ENCODE data around the gene AIFM3.

AIFM3 gene

DNA sequence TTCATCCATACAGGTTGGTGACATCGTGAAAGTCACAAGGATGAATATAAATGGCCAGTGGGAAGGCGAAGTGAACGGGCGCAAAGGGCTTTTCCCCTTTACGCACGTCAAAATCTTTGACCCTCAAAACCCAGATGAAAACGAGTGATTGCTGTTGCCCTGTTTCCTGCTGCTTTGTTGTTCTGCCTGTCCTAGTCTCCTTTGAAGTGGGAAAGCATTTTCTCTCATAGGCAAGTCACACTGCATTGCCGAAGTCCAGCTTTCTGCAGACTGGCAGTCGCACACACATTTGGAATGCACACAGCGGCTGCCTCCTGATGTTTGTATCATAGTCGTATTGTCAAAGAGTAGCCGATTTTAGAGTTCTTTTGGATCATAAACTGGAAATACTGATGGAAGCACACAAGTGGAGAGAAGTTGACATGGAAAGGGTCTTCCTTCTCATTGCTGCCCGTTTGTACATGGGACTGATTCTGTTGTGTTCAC lies 17.3 kb upstream of the AIFM3 start:
- no peaks in the 10 kb centered on the region for H3K9me3 Mint-ChIP-seq
- peaks cover 21% of the 10 kb centered on the region for H3K4me1 Mint-ChIP-seq
- peaks cover 19% of the 10 kb centered on the region for H3K36me3 Mint-ChIP-seq
- no peaks in the 10 kb centered on the region for H3K27me3 Mint-ChIP-seq
- H3K27ac Mint-ChIP-seq: no peak overlapping the region
- ATAC-seq: no peak
- no peak overlapping the region for H3K4me3 Mint-ChIP-seq

DNA sequence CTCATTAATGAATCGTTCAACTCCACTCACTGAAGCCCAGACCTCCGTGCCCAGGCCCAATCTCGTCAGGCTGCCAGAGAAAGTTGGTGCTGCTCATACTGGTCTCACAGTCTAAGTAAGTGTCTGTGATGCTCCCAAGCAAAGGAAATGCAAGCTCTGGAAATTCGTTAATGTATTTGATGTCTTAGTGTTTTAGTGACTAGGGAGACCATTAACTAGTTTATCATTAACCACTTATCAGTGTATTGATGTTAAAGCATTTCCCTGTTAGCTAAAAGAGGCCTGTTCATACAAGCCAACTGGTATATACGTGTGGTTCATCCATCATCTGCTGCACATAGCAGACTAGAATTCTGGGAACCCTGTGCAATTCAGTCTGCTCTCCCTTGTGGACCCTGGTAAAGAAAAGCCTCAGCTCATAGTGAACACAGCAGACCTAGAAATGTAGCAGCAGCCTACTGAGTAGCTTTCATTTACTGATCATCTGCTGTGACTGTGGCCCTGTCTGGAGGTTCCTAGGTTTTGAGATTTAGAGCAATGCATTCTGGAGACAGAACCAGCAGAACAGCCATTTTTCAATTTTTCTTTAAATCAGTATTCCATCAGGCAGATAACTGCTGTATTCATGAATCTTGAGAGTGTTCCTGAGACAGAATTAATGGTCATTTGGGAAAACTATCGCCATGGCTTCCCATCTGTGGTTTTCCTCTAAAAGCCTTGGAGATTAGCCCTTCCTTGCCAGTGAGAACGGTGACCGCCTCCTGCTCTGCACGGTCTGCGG lies 15.7 kb upstream of the AIFM3 start:
- H3K4me1 Mint-ChIP-seq: peaks cover 9% of the 10 kb centered on the region
- no peak for ATAC-seq
- no peaks in the 10 kb centered on the region for H3K9me3 Mint-ChIP-seq
- no peak overlapping the region for H3K4me3 Mint-ChIP-seq
- H3K36me3 Mint-ChIP-seq: peaks cover 19% of the 10 kb centered on the region
- no peak overlapping the region for H3K27ac Mint-ChIP-seq
- H3K27me3 Mint-ChIP-seq: no peaks in the 10 kb centered on the region

DNA sequence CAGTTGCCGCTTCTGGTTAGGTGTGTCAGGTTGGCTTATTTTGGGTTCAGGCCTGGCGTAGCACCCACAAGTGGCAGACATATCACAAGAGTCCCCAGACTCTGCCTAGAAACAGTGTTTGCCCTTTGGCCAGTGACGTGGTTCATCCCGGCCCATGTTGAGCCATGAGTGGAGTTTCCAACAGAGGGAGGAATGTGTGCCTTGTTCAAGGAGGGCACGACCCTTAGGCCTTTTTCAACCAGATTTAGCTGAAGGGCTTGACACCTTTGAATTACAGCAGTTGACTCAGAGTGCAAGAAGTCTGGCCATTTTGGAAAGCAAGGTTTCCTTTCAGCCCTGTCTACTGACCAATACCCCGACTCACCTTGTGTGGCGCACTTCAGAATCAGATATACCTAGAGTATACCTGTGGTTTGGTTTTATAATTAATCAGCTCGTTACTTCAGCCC lies 15.1 kb upstream of the AIFM3 start:
- Mint-ChIP-seq H3K9me3 (no peaks in the 10 kb centered on the region), H3K36me3 (peaks cover 19% of the 10 kb centered on the region), H3K4me1 (peaks cover 8% of the 10 kb centered on the region), H3K27ac (no peak overlapping the region), H3K4me3 (no peak overlapping the region), H3K27me3 (no peaks in the 10 kb centered on the region)
- ATAC-seq: no peak

DNA sequence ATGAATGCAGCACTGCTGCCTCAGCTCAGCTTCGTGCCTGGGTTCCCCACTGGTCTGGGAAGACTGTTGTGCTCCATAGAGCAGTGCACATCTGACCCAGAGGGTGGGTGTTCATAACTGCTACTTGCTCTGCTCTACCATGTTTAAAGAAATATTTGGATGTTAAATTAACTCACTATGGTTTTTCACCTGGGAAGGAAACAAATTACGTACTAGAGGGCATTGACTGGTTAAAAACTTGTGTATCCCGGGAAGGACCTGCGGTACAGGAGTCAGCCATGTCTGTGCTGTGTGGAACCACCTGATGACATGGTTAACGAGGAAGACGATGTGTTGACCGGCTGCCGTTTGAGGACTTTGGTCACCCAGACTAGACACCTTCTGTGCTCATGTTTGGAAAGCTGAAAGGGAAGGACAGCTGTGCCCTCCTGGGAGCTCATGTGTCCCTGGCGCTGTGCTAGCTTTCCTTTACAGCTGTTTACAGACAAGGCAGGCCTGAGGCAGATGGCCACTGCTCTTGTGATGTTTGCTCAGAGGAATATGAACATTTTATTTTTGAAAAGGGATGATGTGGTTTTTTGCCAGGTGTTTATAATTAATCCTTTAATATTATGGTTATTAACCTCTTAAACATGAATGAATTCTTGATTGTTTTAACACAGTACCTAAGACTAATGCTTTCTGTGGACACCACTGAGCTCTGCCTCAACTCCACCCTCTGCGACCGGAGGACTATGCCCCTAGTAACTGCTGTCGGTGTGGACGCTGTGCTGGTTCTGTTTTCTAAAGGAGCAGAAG lies 14.3 kb upstream of the AIFM3 start:
- no peak overlapping the region for H3K27ac Mint-ChIP-seq
- H3K4me1 Mint-ChIP-seq: peaks cover 10% of the 10 kb centered on the region
- no peak for ATAC-seq
- peaks cover 3% of the 10 kb centered on the region for H3K27me3 Mint-ChIP-seq
- no peaks in the 10 kb centered on the region for H3K9me3 Mint-ChIP-seq
- peaks cover 19% of the 10 kb centered on the region for H3K36me3 Mint-ChIP-seq
- H3K4me3 Mint-ChIP-seq: no peak overlapping the region

DNA sequence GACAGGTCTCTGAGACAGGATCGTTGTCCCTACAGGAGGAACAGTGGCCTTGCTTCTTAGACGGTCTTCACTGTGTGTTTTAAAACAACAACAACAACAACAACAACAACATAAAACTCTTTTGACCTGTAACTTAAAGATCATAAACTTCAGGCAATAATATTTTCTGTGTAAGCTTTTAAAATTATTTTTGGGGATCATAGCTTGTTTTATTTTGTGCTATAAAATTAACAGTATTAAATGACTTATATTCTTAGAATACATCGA lies 13.8 kb upstream of the AIFM3 start:
- ATAC-seq: no peak
- peaks cover 15% of the 10 kb centered on the region for H3K4me1 Mint-ChIP-seq
- H3K36me3 Mint-ChIP-seq: peaks cover 19% of the 10 kb centered on the region
- peaks cover 8% of the 10 kb centered on the region for H3K27me3 Mint-ChIP-seq
- no peaks in the 10 kb centered on the region for H3K9me3 Mint-ChIP-seq
- H3K4me3 Mint-ChIP-seq: no peak overlapping the region
- no peak overlapping the region for H3K27ac Mint-ChIP-seq

DNA sequence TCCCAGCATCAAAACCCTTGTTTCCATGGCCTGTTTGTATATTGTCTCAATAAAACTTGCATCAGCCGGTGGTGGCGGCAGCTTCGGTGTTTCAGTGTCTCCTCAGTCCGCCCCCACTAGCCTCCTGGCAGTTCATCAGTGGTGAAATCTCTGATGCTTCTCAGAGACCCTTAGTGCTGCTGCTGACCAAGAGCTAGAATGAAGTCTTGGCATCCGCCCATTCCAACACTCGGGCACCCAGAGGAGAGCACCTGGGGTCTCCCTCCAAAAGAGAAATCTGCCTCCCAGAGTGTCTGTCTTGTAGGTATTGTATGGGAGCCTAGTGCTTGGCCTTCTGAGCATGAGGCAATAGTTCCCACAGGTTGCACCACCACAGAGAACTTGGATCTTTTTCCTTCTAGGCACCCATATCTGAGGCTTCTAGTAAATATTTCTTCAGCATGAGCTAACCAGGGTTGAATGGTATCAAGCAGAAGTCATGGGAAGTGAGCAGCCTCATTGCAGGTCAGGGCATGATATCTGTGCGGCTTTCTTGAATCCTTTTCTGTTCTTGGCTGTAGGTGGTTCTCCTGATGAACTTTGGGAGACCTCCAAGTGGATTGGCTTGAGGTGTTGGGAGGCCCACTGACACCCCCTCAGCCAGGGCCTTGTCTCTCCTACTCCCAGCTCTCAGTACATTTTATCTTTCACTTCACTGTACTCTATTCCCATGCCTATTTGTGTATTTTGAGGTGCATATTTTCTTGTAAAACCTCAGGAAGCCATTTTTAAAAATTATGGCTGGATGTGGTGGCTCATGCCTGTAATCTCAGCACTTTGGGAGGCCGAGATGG lies 13.2 kb upstream of the AIFM3 start:
- no peaks in the 10 kb centered on the region for H3K9me3 Mint-ChIP-seq
- no peak overlapping the region for H3K4me3 Mint-ChIP-seq
- H3K27ac Mint-ChIP-seq: no peak overlapping the region
- peaks cover 18% of the 10 kb centered on the region for H3K4me1 Mint-ChIP-seq
- H3K27me3 Mint-ChIP-seq: peaks cover 13% of the 10 kb centered on the region
- peaks cover 19% of the 10 kb centered on the region for H3K36me3 Mint-ChIP-seq
- no peak for ATAC-seq

DNA sequence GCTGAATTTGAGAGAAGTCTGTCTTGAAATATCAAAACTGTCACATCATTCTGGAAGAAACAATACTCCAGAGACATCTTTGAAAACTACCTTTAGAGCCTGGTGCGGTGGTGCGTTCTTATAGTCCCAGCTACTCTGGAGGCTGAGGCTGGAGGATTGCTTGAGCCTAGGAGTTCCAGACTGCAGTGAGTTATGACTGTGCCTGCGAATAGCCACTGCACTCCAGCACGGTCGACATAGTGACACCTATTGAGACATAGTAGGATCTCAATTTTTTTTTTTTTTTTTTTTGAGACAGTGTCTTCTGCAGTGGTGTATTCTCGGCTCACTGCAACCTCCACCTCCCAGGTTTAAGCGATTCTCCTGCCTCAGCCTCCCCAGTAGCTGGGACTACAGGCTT lies 11.5 kb upstream of the AIFM3 start:
- Mint-ChIP-seq H3K27ac (no peak overlapping the region), H3K27me3 (peaks cover 13% of the 10 kb centered on the region), H3K4me3 (no peak overlapping the region), H3K9me3 (no peaks in the 10 kb centered on the region), H3K36me3 (peaks cover 7% of the 10 kb centered on the region), H3K4me1 (peaks cover 18% of the 10 kb centered on the region)
- ATAC-seq: no peak

DNA sequence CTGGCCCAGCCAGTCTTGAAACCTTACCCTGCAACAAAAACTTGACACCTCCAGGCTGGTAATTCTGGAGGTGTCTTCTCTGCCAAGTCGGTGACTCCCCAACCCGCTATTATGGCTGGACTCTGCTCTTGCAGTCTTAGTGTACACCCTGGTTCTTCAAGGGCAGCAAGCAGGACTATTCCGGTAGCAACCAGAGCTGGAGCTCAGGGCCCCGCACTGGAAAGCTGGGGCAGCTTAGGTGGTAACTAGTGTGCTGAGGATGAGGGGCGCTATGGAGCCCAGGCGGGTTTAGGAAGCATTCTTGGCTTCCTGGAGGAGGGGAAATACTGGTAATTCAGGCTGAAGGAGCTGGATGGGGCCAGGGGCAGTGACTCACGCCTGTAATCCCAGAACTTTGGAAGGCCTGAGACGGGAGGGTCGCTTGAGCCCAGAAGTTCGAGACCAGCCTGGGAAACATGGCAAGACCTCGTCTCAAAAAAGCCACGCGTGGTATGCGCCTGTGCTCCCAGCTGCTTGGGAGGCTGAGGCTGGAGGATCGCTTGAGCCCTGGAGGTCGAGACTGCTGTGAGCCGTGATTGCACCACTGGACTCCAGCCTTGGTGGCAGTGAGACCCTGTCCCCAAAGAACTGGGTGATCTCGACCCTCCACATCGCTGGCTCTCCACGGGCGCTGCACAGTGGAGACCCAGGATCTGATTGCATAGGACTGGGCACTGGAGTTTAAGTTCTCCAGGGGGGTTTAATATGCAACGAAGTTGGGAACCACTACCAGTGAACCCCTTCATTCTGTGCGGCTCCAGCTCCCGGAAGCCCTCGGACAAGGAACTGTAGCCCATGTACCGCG lies 10.6 kb upstream of the AIFM3 start:
- peaks cover 18% of the 10 kb centered on the region for H3K4me1 Mint-ChIP-seq
- peaks cover 7% of the 10 kb centered on the region for H3K36me3 Mint-ChIP-seq
- H3K27ac Mint-ChIP-seq: peak overlapping the region; percentile 20
- peak overlapping the region; percentile 82 for H3K4me3 Mint-ChIP-seq
- peaks cover 13% of the 10 kb centered on the region for H3K27me3 Mint-ChIP-seq
- no peaks in the 10 kb centered on the region for H3K9me3 Mint-ChIP-seq
- no peak for ATAC-seq

DNA sequence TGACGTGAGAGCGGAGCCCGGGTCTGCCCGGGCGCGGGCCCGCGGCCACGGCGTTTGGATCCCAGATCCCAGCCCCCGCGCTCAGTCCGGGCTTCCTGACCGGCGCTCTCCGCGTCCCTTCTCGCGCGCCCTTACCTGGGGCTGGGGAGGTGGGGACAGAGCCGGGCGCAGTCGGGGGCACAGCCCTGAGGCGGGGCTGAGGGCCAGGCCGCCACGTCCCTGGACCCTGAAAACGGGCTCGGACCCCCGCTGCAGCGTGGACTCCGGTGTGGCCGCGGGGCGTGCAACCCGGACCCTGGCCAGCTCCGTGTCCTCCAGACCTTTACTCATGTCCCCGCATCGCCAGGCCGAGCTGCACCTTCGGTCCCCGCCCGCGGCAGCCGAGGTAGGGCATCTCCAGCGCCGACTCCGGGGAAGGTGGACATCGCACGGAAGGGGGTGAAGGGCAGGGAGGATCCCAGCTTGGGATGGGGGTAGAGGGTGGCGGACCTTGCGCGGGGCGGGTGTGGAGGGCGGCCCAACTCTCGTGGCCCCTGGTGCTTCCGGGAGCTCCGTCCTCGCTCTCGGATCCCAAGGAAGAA lies 9.9 kb upstream of the AIFM3 start:
- Mint-ChIP-seq H3K4me1 (peaks cover 25% of the 10 kb centered on the region), H3K9me3 (no peaks in the 10 kb centered on the region), H3K4me3 (peak overlapping the region; percentile 82), H3K27me3 (peaks cover 13% of the 10 kb centered on the region), H3K27ac (peak overlapping the region; percentile 20), H3K36me3 (peaks cover 7% of the 10 kb centered on the region)
- peak; percentile 44 for ATAC-seq

DNA sequence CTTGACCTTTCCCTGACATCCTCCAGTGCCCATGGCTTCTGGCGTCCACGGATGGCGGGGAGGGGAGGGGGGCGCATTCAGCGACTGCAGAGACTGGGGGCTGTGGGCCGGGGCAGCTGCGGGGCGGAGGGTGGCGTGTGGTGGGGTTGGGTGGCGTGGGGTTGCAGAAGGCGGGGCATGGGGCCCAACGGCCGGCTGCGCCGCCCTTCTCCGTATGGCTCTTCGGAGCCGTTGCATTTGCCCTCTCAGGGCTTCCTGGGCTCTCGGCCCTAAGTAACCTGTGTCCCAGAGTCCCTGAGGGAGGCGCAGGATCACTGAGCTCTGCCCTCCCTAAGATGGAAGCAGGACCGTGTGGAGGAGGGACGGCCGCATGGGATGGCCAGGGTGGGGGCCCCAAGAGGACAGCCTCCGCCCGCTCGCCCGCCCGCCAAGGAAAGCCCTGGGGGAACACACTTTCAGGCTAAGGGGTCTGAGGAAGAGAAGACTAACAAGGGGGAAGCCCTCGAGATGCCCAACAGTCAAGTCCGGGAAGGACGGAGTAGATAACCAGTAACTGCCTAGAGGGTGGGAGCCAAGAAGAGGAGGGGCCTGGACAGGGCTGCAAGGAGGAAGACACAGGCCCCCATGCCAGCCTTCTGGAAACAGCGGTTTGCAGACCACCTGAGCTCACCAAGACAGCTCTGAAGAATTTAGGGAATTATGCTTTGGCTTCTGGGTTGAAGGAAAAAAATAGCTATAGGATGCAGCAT lies 9.2 kb upstream of the AIFM3 start:
- H3K27me3 Mint-ChIP-seq: peaks cover 13% of the 10 kb centered on the region
- H3K27ac Mint-ChIP-seq: peak overlapping the region; percentile 20
- H3K4me3 Mint-ChIP-seq: peak overlapping the region; percentile 82
- peak; percentile 73 for ATAC-seq
- peaks cover 27% of the 10 kb centered on the region for H3K4me1 Mint-ChIP-seq
- H3K36me3 Mint-ChIP-seq: peaks cover under 1% of the 10 kb centered on the region
- no peaks in the 10 kb centered on the region for H3K9me3 Mint-ChIP-seq

DNA sequence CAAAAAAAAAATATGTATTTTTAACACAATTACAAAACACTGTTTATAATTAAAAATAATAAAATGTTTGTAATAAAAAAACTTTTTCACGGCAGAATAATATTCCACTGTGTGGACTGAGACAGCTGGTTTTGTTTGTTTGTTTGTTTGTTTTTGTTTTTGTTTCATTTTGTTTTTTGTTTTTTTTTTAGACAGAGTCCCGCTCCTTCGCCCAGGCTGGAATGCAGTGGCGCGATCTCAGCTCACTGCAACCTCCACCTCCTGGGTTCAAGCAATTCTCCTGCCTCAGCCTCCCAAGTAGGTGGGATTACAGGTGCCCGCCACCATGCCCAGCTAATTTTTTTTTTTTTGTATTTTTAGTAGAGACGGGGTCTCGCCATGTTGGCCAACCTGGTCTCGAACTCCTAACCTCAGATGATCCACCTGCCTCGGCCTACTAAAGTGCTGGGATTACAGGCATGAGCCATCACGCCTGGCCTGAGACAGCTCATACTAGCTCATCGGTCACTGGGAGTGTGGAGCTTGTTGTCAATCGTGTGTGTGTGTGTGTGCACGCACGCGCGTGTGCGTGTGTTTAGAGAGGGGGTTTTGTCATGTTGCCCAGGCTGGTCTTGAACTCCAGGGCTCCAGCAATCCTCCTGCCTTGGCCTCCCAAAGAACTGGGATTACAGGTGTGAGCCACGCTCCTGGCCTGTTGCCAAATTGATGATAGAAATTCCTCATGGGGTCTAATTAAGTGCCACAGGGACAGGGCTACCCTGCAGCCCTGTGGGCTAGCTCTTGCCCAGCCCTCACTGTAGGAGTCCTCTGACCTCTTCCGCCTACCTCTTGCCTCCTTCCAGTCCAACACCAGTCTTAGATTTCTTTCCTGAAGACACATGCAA lies 7.2 kb upstream of the AIFM3 start:
- ATAC-seq: no peak
- Mint-ChIP-seq H3K27ac (no peak overlapping the region), H3K9me3 (no peaks in the 10 kb centered on the region), H3K27me3 (peaks cover 13% of the 10 kb centered on the region), H3K4me3 (no peak overlapping the region), H3K4me1 (peaks cover 40% of the 10 kb centered on the region), H3K36me3 (no peaks in the 10 kb centered on the region)

DNA sequence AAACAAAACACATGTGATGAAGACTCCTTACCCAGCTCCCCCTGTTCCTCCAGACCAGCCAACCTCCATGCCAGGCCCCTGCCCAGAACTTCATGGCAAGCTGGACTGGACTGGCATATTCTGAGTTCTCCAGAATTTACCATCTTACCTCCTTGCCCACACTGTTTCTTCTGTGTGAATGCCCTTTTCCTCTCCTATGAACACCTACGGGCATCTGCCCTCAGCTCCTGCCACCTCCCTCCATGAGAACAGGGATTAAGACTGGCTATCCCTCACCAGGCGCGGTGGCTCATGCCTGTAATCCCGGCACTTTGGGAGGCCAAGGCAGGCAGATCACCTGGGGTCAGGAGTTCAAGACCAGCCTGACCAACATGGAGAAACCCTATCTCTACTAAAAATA lies 6.4 kb upstream of the AIFM3 start:
- H3K36me3 Mint-ChIP-seq: no peaks in the 10 kb centered on the region
- H3K27me3 Mint-ChIP-seq: peaks cover 13% of the 10 kb centered on the region
- H3K9me3 Mint-ChIP-seq: no peaks in the 10 kb centered on the region
- no peak overlapping the region for H3K4me3 Mint-ChIP-seq
- H3K27ac Mint-ChIP-seq: no peak overlapping the region
- no peak for ATAC-seq
- H3K4me1 Mint-ChIP-seq: peaks cover 44% of the 10 kb centered on the region

DNA sequence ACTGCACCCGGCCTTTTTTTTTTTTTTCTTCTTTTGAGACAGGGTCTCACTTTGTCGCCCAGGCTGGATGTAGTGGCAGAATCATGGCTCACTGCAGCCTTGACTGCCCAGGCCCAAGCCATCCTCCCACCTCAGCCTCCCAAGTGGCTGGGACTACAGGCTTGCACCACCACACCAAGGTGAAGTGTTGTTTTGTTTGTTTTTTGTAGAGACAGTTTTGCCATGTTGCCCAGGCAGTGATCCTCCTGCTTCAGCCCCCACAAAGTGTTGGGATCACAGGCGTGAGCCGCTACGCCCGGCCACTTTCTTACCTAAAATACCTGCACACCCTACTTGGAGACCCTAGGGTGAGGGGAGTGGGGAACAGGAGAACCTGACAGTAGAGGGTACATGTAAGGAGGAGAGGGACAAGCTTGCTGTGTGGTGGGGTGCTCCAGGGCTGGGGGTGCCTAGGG lies 4.5 kb upstream of the AIFM3 start:
- H3K4me1 Mint-ChIP-seq: peaks cover 52% of the 10 kb centered on the region
- no peak overlapping the region for H3K4me3 Mint-ChIP-seq
- no peak overlapping the region for H3K27ac Mint-ChIP-seq
- no peaks in the 10 kb centered on the region for H3K36me3 Mint-ChIP-seq
- H3K27me3 Mint-ChIP-seq: peaks cover 12% of the 10 kb centered on the region
- no peak for ATAC-seq
- H3K9me3 Mint-ChIP-seq: no peaks in the 10 kb centered on the region
